ENCODE measurements around the gene TOMM20. TPM values are rescaled to one million over a fixed set of nuclear protein-coding genes. Genes with fewer than 3 reads are reported as not detected.

Gene TOMM20
- total RNA-seq, 1 experiment from 2014 or later, result 197 TPM

DNA sequence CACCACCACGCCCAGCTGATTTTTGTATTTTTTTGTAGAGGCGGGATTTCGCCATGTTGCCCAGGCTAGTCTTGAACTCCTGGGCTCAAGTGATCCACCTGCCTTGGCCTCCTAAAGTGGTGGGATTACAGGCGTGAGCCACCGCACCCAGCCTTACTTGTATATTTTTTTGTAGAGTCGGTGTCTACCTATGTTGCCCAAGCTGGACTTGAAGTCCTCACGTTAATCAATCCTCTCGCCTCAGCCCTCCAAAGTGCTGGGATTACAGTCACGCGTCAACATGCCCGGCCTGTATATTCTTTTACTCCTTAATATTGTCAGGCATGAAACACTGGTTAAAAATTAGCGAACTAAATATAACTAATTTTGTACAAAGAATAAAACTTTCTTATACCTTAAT is 5.5 kb upstream of the TOMM20 start:
- Histone ChIP-seq H3K18ac (ENCODE audit: insufficient read length, low read depth, low read length) (no peak overlapping the region), H2BK15ac (ENCODE audit: low read depth, low read length) (no peak overlapping the region), H4K91ac (ENCODE audit: insufficient read length, low read depth, low read length) (no peak overlapping the region), H2AK5ac (ENCODE audit: insufficient read length, low read length) (no peak overlapping the region), H3T11ph (ENCODE audit: low read length) (no peak overlapping the region), H2BK120ac (ENCODE audit: low read depth, low read length, poor library complexity, severe bottlenecking) (no peak overlapping the region), H3K23ac (ENCODE audit: insufficient read length, low read depth, low read length) (no peak overlapping the region), H3K56ac (ENCODE audit: insufficient read length, low read depth, low read length) (no peak overlapping the region), H3K27ac (ENCODE audit: insufficient read length, low read depth, low read length) (no peak overlapping the region), H3K4me1 (ENCODE audit: insufficient read depth, low read length) (no peaks in the 10 kb centered on the region), H3K4me2 (ENCODE audit: insufficient read depth, insufficient read length, low read length) (no peak overlapping the region), H4K8ac (replicated peaks; ENCODE audit: insufficient read length, low read depth, low read length) (no peak overlapping the region), H2AFZ (ENCODE audit: low read length) (no peak overlapping the region), H3K79me1 (ENCODE audit: insufficient read depth, low read depth, low read length, poor library complexity, severe bottlenecking) (no peaks in the 10 kb centered on the region), H3K27me3 (ENCODE audit: insufficient read depth, low read length) (no peaks in the 10 kb centered on the region), H3K14ac (ENCODE audit: insufficient read depth, low read length) (no peak overlapping the region), H3K23me2 (ENCODE audit: insufficient read length, low read depth, low read length, poor library complexity, severe bottlenecking) (no peaks in the 10 kb centered on the region), H3K4ac (ENCODE audit: low read depth, low read length) (no peak overlapping the region), H2BK5ac (ENCODE audit: insufficient read length, low read length) (no peak overlapping the region), H4K5ac (ENCODE audit: insufficient read length, low read depth, low read length) (no peak overlapping the region), H2BK12ac (ENCODE audit: insufficient read length, low read depth, low read length) (no peak overlapping the region), H3K79me2 (ENCODE audit: insufficient read depth, low read length) (no peaks in the 10 kb centered on the region), H3K9ac (ENCODE audit: extremely low read depth, insufficient read length, low read length) (no peak overlapping the region), H4K20me1 (ENCODE audit: control insufficient read depth, insufficient read depth, insufficient read length) (no peaks in the 10 kb centered on the region), H3K9me3 (ENCODE audit: control insufficient read depth, low read depth, low read length) (no peaks in the 10 kb centered on the region), H2BK20ac (ENCODE audit: low read depth, low read length, poor library complexity, severe bottlenecking) (no peak overlapping the region)
- Mint-ChIP-seq H3K27ac (no peak overlapping the region), H3K9me3 (no peaks in the 10 kb centered on the region), H3K4me3 (no peak overlapping the region), H3K36me3 (ENCODE audit: insufficient read depth in 1 of 3, low read depth in 3 of 3) (peaks cover 38 to 78% (median 76%) of the 10 kb centered on the region in 3 experiments), H3K27me3 (ENCODE audit: low read depth) (no peaks in the 10 kb centered on the region), H3K4me1 (peaks cover 0 to 3% of the 10 kb centered on the region in 2 experiments; a peak in 2 of 4 replicates)
- TF ChIP-seq, protein P1, sequence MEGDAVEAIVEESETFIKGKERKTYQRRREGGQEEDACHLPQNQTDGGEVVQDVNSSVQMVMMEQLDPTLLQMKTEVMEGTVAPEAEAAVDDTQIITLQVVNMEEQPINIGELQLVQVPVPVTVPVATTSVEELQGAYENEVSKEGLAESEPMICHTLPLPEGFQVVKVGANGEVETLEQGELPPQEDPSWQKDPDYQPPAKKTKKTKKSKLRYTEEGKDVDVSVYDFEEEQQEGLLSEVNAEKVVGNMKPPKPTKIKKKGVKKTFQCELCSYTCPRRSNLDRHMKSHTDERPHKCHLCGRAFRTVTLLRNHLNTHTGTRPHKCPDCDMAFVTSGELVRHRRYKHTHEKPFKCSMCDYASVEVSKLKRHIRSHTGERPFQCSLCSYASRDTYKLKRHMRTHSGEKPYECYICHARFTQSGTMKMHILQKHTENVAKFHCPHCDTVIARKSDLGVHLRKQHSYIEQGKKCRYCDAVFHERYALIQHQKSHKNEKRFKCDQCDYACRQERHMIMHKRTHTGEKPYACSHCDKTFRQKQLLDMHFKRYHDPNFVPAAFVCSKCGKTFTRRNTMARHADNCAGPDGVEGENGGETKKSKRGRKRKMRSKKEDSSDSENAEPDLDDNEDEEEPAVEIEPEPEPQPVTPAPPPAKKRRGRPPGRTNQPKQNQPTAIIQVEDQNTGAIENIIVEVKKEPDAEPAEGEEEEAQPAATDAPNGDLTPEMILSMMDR (conservative IDR thresholded peaks at IDR 0.05), result no peak
- no CpG with 5 or more reads among the region's 12 CpGs for whole genome bisulfite sequencing (ENCODE audit: extremely low coverage, insufficient read length, low lambda C conversion rate)
- DNase-seq, result no peak

All from H9 (cell line).